SK-N-MC (cell line): ENCODE results near the gene JADE3.

Source experiments
- EZH2 ChIP-seq: fragments of 200-600 bp; sonication (generic); IDR thresholded peaks from one replicate; pipeline ENCODE4 v1.6.1; 2017; ENCODE audit warnings: antibody characterized with exemption
- POLR2AphosphoS5 ChIP-seq: IDR thresholded peaks from 2 replicates; pipeline ENCODE4 v1.6.1; 2012; ENCODE audit warnings: mild to moderate bottlenecking, low read depth, low read length, borderline replicate concordance

- TF ChIP-seq EZH2 (no peak), POLR2AphosphoS5 (no peak)
These were observed 114.0 kb downstream of the JADE3 start for GRCh38 chrX:47026198-47026597.
